ENCODE measurements around the gene ZNF598. TPM values are rescaled to one million over a fixed set of nuclear protein-coding genes. Genes with fewer than 3 reads are reported as not detected.
"Not testable (repeated sequence)": the region's sequence is repeated elsewhere in the genome, so short reads cannot be mapped to it uniquely, and the experiment has no call there.

The ZNF598 gene
- total and polyA plus RNA-seq, 3 donors from 2014 or later, result 46.3 to 94.6 (median 80.4) TPM

DNA sequence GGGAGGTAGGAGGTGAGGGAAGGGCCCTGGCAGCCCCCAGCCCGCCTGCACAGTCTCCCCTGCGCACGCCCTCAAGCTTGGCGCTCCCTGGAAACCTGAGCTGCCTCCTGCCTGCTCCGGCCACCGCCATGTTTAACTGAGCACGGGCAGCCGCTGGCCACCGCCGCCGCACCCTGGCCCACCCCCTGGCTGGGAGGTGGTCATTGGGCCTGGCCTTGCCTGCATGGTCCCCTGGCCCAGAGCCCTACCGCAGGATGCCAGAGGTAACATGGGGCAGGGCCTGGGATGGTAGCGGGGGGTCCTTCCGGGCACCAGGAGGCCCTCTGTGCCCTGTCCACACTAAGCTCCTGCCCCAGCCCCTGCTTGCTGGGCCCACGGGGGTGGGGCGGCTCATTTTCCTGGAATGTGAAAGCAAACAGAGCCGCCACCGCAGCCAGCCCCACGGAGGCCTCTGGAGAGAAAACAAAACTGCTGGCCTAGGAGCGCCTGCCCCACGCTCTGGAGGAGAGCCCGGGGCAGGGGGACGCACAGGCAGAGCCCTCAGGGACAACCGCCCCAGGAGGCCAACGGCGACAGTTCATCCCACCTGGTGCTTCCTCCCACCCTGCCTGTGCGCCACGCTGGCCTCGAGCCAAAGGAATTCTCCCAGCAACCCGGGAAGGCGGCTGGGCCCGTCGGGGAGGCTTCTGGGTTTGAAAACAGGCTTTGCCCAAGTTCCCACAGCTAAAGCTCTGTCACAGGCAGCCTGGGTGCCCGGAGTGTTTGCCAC is 26.0 kb upstream of the ZNF598 start:
- no peaks in the 10 kb centered on the region for H3K27me3 ChIP-seq
- intact Hi-C loops (cut with DNase I; ENCODE audit: low total_unique reads), result no loop called here
- H3K4me1 ChIP-seq, result peaks cover 74% of the 10 kb centered on the region
- peak; percentile 62 for DNase-seq
- H3K36me3 ChIP-seq (ENCODE audit: low read depth, missing control alignments), result no peaks in the 10 kb centered on the region
- WGBS, 2 donors, result 41 to 53% methylated on average over 16 to 34 of the region's 34 CpGs
- no peak for TF ChIP-seq POLR2A (IDR thresholded peaks at IDR 0.05)
- TF ChIP-seq, protein P1, sequence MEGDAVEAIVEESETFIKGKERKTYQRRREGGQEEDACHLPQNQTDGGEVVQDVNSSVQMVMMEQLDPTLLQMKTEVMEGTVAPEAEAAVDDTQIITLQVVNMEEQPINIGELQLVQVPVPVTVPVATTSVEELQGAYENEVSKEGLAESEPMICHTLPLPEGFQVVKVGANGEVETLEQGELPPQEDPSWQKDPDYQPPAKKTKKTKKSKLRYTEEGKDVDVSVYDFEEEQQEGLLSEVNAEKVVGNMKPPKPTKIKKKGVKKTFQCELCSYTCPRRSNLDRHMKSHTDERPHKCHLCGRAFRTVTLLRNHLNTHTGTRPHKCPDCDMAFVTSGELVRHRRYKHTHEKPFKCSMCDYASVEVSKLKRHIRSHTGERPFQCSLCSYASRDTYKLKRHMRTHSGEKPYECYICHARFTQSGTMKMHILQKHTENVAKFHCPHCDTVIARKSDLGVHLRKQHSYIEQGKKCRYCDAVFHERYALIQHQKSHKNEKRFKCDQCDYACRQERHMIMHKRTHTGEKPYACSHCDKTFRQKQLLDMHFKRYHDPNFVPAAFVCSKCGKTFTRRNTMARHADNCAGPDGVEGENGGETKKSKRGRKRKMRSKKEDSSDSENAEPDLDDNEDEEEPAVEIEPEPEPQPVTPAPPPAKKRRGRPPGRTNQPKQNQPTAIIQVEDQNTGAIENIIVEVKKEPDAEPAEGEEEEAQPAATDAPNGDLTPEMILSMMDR (IDR thresholded peaks at IDR 0.05), result no peak
- H3K4me3 ChIP-seq, result no peak overlapping the region
- peak overlapping the region; percentile 41 to 89 for H3K27ac ChIP-seq
- no peaks in the 10 kb centered on the region for H3K9me3 ChIP-seq

GRCh38 chr16:2034696-2035430 is 25.2 kb upstream of the ZNF598 start:
- peaks cover 67% of the 10 kb centered on the region for H3K4me1 ChIP-seq
- intact Hi-C loops (cut with DNase I; ENCODE audit: low total_unique reads), result no loop called here
- DNase-seq, result no peak

GRCh38 chr16:2033909-2034695 is 24.5 kb upstream of the ZNF598 start:
- H3K27me3 ChIP-seq; H3K36me3 ChIP-seq (ENCODE audit: low read depth, missing control alignments); H3K9me3 ChIP-seq; intact Hi-C loops (cut with DNase I; ENCODE audit: low total_unique reads); DNase-seq: not testable (repeated sequence)
- Histone ChIP-seq H3K4me3 (peak overlapping the region in 1 of 2 donors; percentile 4), H3K27ac (peak overlapping the region; percentile 79 to 89), H3K4me1 (peaks cover 59% of the 10 kb centered on the region)
- 53 to 55% methylated on average over 4 to 20 of the region's 32 CpGs for WGBS, 2 donors

More at GRCh38 chr16:2034696-2035430, 25.2 kb upstream of the ZNF598 start:
- TF ChIP-seq POLR2A (IDR thresholded peaks at IDR 0.05), result no peak
- TF ChIP-seq, protein P1 (IDR thresholded peaks at IDR 0.05), result no peak
- H3K27me3 ChIP-seq, result no peaks in the 10 kb centered on the region
- H3K36me3 ChIP-seq (ENCODE audit: low read depth, missing control alignments), result no peaks in the 10 kb centered on the region
- H3K27ac ChIP-seq, result peak overlapping the region; percentile 41 to 89
- no peak overlapping the region for H3K4me3 ChIP-seq
- WGBS, 2 donors, result 71 to 79% methylated on average over 5 to 17 of the region's 17 CpGs
- no peaks in the 10 kb centered on the region for H3K9me3 ChIP-seq

DNA sequence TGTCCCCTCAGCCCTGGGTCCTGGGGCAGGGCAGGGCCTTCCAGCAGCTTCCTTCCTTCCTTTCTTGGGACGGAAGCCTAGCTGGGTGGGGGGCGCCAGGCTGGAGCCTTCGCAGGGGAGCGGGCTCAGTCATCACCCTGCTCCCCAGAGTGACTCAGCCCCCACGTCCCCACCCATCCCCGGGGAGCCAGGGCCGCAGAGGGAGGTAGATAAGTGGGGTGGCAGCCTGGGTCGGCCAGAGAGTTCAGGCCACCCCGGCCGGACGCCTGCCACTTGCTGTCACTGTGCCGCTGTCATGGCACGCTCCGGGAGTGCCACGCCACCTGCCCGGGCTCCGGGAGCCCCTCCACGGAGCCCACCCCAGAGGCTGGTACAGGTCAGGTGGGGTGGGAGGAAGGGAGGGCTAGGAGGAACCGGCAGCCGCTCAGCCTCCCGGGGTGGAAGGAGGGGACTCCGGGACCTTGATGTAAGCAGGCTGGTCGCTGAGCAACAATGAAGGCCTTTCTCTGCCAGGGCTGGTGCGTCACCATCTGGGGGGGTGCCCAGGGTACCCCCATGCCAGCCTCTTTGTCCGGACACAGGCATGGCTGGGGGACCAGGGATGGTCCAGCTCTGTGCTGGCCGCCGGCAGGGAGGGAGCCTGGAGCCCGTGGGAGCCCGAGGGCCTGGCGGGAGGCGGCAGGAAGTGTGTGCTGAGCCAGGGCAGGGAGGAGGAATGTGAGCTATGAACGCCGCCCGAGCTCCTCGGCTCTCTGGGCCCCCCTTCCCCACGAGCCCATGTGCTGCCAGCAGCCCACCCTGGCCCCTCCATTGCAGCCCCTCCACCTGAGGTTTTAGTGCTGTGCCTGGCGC is 23.7 kb upstream of the ZNF598 start:
- Histone ChIP-seq H3K36me3 (ENCODE audit: low read depth, missing control alignments) (no peaks in the 10 kb centered on the region), H3K27me3 (no peaks in the 10 kb centered on the region), H3K4me1 (peaks cover 51% of the 10 kb centered on the region), H3K4me3 (peak overlapping the region in 1 of 2 donors; percentile 4), H3K9me3 (no peaks in the 10 kb centered on the region), H3K27ac (peak overlapping the region; percentile 79 to 88)
- intact Hi-C loops (cut with DNase I; ENCODE audit: low total_unique reads), result no loop called here
- DNase-seq, result no peak
- TF ChIP-seq, protein P1 (IDR thresholded peaks at IDR 0.05), result no peak
- TF ChIP-seq POLR2A (IDR thresholded peaks at IDR 0.05), result no peak
- WGBS, 2 donors, result 38% methylated on average over 35 of the region's 37 CpGs; no CpG with 5 or more reads in 1 of the 2 donors

Data from testis (tissue), 3 donors.